ENCODE measurements around the gene ALDH7A1. TPM values are rescaled to one million over a fixed set of nuclear protein-coding genes. Genes with fewer than 3 reads are reported as not detected.

Gene ALDH7A1
- total and polyA plus RNA-seq, 10 donors = 8.0 to 18.3 (median 12.5) TPM

DNA sequence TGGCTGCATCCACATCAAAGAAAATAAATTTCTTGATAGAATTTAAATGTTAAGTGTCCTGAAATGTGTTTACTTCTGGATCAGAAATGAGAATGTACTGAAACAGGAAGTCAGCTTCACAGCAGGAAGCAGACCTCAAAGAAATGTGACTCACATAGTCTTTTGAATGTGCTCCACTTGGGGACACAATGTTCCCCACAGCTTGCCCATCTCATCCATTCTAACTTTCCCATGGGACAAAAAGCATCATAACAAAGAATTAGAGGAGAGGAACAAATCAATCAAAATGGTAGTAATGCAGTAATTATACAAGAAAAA, 86.1 kb downstream of the ALDH7A1 start:
- Histone ChIP-seq H3K4me3 (peak overlapping the region in 1 of 8 donors; percentile 44), H3K4me1 (peaks cover 0 to 30% (median 12%) of the 10 kb centered on the region in 6 donors), H3K9me3 (no peaks in the 10 kb centered on the region), H3K36me3 (no peaks in the 10 kb centered on the region), H3K27me3 (replicated peaks in 1 of 7) (no peaks in the 10 kb centered on the region), H3K27ac (peak overlapping the region in 7 of 8 donors; percentile 17 to 85 (median 67))
- no peak for TF ChIP-seq POLR2A (IDR thresholded peaks at IDR 0.05)
- TF ChIP-seq, protein P1, sequence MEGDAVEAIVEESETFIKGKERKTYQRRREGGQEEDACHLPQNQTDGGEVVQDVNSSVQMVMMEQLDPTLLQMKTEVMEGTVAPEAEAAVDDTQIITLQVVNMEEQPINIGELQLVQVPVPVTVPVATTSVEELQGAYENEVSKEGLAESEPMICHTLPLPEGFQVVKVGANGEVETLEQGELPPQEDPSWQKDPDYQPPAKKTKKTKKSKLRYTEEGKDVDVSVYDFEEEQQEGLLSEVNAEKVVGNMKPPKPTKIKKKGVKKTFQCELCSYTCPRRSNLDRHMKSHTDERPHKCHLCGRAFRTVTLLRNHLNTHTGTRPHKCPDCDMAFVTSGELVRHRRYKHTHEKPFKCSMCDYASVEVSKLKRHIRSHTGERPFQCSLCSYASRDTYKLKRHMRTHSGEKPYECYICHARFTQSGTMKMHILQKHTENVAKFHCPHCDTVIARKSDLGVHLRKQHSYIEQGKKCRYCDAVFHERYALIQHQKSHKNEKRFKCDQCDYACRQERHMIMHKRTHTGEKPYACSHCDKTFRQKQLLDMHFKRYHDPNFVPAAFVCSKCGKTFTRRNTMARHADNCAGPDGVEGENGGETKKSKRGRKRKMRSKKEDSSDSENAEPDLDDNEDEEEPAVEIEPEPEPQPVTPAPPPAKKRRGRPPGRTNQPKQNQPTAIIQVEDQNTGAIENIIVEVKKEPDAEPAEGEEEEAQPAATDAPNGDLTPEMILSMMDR (IDR thresholded peaks at IDR 0.05 in 8 of 11, conservative IDR thresholded peaks at IDR 0.05 in 3 of 11) = no peak
- peak in 1 of 3 donors; percentile 82 for TF ChIP-seq POLR2AphosphoS5 (IDR thresholded peaks at IDR 0.05)
- intact Hi-C loops (cut with DNase I; ENCODE audit: low total_unique reads) = no loop called here
- DNase-seq = no peak

DNA sequence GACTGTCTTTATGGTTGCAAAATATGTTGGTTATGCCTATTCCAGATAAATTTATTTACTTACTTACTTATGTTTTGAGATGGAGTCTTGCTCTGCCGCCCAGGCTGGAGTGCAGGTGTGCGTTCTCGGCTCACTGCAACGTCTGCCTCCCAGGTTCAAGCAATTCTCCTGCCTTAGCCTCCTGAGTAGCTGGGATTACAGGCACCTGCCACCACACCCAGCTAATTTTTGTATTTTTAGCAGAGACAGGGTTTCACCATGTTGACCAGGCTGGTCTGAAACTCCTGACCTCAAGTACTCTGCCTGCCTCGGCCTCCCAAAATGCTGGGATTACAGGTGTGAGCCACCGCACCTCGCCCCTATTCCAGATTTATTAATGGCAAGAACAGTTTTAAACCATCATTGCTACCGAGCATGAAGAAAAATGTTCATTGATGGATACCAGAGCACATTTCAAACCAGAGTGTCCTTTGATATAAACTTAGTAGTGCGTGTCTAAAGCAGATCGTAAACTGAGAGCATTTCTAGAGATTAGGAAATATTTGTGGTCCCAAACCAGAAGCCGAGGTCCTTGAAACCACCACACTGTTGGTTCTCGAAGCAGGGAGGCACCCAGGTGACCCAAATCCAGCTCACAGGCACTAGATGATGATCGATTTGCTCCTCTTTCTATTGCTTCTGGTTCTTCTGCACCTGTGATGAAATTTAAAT, 86.6 kb downstream of the ALDH7A1 start:
- intact Hi-C loops (cut with DNase I; ENCODE audit: low total_unique reads) = no loop called here
- no peaks in the 10 kb centered on the region for H3K36me3 ChIP-seq
- no peaks in the 10 kb centered on the region for H3K27me3 ChIP-seq (replicated peaks in 1 of 7)
- no peak for TF ChIP-seq POLR2A (IDR thresholded peaks at IDR 0.05)
- TF ChIP-seq, protein P1 (IDR thresholded peaks at IDR 0.05 in 8 of 11, conservative IDR thresholded peaks at IDR 0.05 in 3 of 11) = no peak
- no peak for TF ChIP-seq POLR2AphosphoS5 (IDR thresholded peaks at IDR 0.05)
- H3K4me1 ChIP-seq = peaks cover 0 to 30% (median 13%) of the 10 kb centered on the region in 6 donors
- H3K9me3 ChIP-seq = no peaks in the 10 kb centered on the region
- DNase-seq = no peak
- H3K27ac ChIP-seq = peak overlapping the region in 6 of 8 donors; percentile 48 to 85 (median 72)
- WGBS, 5 donors = 79 to 86% (median 82%) methylated on average over 13 of the region's 13 CpGs
- peak overlapping the region in 1 of 8 donors; percentile 44 for H3K4me3 ChIP-seq

DNA sequence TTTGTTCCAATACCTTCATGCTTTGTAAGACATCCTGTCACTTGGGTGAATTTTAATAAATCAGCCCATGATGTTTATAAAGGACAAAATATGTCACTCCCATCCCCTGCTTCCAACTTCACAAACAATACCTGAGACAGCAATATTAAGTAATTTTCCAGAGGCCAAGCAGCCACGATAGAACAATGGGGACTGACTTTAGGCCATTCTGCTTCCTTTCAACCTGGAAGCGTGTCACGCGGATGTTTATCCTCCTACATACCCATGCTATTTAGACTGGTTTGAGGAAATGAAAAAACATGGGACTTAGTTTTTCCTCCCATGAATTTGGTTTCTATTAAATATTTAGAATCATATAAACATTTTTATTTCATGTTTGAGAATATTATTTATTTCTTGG, 88.9 kb downstream of the ALDH7A1 start:
- Histone ChIP-seq H3K9me3 (no peaks in the 10 kb centered on the region), H3K36me3 (no peaks in the 10 kb centered on the region), H3K27me3 (replicated peaks in 1 of 7) (no peaks in the 10 kb centered on the region), H3K4me3 (no peak overlapping the region), H3K27ac (no peak overlapping the region), H3K4me1 (peaks cover 0 to 30% (median 13%) of the 10 kb centered on the region in 6 donors)
- no peak for DNase-seq
- intact Hi-C loops (cut with DNase I; ENCODE audit: low total_unique reads) = no loop called here
- no peak for TF ChIP-seq POLR2A (IDR thresholded peaks at IDR 0.05)
- TF ChIP-seq POLR2AphosphoS5 (IDR thresholded peaks at IDR 0.05) = no peak
- TF ChIP-seq, protein P1 (IDR thresholded peaks at IDR 0.05 in 8 of 11, conservative IDR thresholded peaks at IDR 0.05 in 3 of 11) = no peak
- WGBS, 5 donors = 84 to 95% (median 91%) methylated on average over 4 of the region's 4 CpGs

DNA sequence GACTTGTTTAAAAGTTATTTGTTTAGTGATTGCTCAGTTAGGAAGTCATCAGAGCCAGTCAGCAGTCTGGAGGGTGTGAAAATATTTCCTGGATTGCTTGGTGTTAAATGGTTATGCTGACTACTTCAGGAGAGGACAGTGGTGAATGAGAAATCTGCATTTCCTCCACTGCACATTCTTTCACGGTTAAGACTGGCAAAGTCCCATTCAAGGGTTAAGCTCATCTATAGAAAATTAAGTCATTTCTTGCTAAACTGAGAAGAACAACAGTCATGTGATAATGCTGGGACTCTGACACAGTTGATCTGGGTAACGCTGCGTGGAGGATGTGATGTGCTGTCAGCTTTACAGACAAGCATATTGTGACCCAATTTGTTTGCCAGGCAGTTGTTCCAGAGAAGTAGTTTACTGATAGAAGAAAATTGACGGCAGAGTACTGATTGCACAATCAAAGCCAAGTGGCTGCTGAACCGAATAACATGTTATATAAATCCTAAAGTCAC, 91.4 kb downstream of the ALDH7A1 start:
- intact Hi-C loops (cut with DNase I; ENCODE audit: low total_unique reads) = no loop called here
- no peaks in the 10 kb centered on the region for H3K9me3 ChIP-seq
- no peak for DNase-seq
- no peak overlapping the region for H3K4me3 ChIP-seq
- 51 to 62% (median 57%) methylated on average over 5 of the region's 5 CpGs for WGBS, 5 donors
- H3K27ac ChIP-seq = peak overlapping the region in 7 of 8 donors; percentile 44 to 77 (median 58)
- no peaks in the 10 kb centered on the region for H3K36me3 ChIP-seq
- TF ChIP-seq, protein P1 (IDR thresholded peaks at IDR 0.05 in 8 of 11, conservative IDR thresholded peaks at IDR 0.05 in 3 of 11) = no peak
- peak in 1 of 3 donors; percentile 55 for TF ChIP-seq POLR2AphosphoS5 (IDR thresholded peaks at IDR 0.05)
- peaks cover 0 to 9% (median 6%) of the 10 kb centered on the region in 6 donors for H3K4me1 ChIP-seq
- H3K27me3 ChIP-seq (replicated peaks in 1 of 7) = no peaks in the 10 kb centered on the region

All from spleen (tissue), 11 donors.